HepG2 (cell line): ENCODE measurements around the gene TUT4. TPM values are rescaled to one million over a fixed set of nuclear protein-coding genes. Genes with fewer than 3 reads are reported as not detected.

Experiments used
- ATAC-seq: fragments of 200-7000 bp; cut with Tn5 transposase; 3 replicates; pipeline ENCODE4 v1.9.1; 2020; ENCODE audit warnings: mild to moderate bottlenecking, moderate library complexity
- BruUV-seq: library from RNA; stranded (reverse); fragments of 400-500 nt; replicated peaks from 2 replicates; lab custom pipeline; 2021; lab: Mats Ljungman, UMichigan
- CTCF ChIA-PET: fragments of 300-600 bp; formaldehyde crosslinking; extraction: SDS; loops from one replicate; lab custom pipeline; 2021; ENCODE audit warnings: low total read pairs, inconsistent platforms, low intra/inter-chr PET ratio; lab: Yijun Ruan, JAX
- POLR2A ChIA-PET: fragments of 350-600 bp; sonication (Branson Sonifier 250); formaldehyde crosslinking; loops from one replicate; lab custom pipeline; 2020; ENCODE audit warnings: antibody characterized with exemption, inconsistent platforms; lab: Yijun Ruan, JAX
- DNase-seq: peaks from one replicate; pipeline ENCODE4 v3.0.0-alpha.2; 2015; ENCODE audit warnings: low spot score
- FAIRE-seq: peaks from 3 replicates; lab custom pipeline; 2011; peaks lifted over from hg19 to GRCh38; lab: Jason Lieb, UNC
- H2AFZ ChIP-seq: one replicate; pipeline ENCODE4 v1.6.1; 2011; ENCODE audit warnings: low read length, inconsistent platforms
- H3K27ac ChIP-seq: fragments of 300-600 bp; 3 replicates; pipeline ENCODE4 v1.8.0; 2011; ENCODE audit warnings: mixed run types, mild to moderate bottlenecking, mixed read lengths, low read length, inconsistent platforms; ENCODE audit not compliant: insufficient read depth; ENCODE audit errors: extremely low read length
- H3K27me3 ChIP-seq, 2 experiments: fragments of 200-600 bp in 1 of 2; 2 replicates in 1 of 2; 3 replicates in 1 of 2; pipeline versions ENCODE4 v1.6.0 to v1.8.0; 2011; ENCODE audit warnings: low read length in 2 of 2, mild to moderate bottlenecking in 2 of 2, moderate library complexity in 2 of 2, inconsistent platforms in 1 of 2; ENCODE audit not compliant: insufficient read depth in 2 of 2, control insufficient read depth in 1 of 2
- H3K36me3 ChIP-seq, 2 experiments: fragments of 200-600 bp in 1 of 2; replicated peaks in 1 of 2; 2 replicates in 1 of 2; 3 replicates in 1 of 2; pipeline versions ENCODE4 v1.5.1 to v1.8.0; 2011; ENCODE audit warnings: low read length in 2 of 2, inconsistent platforms in 1 of 2; ENCODE audit not compliant: insufficient read depth in 2 of 2, control insufficient read depth in 1 of 2
- H3K4me1 ChIP-seq: 2 replicates; pipeline ENCODE4 v1.5.1; 2012; ENCODE audit warnings: low read length, inconsistent platforms; ENCODE audit not compliant: insufficient read depth
- H3K4me2 ChIP-seq: 2 replicates; pipeline ENCODE4 v1.6.0; 2011; ENCODE audit warnings: low read depth, low read length, inconsistent platforms
- H3K4me3 ChIP-seq, 3 experiments: fragments of 200-600 bp in 1 of 3; sonication (generic), shearing (Covaris generic) in 1 of 3; replicated peaks in 1 of 3; 2 replicates each; pipeline ENCODE4 v1.5.1; 2011 to 2016; ENCODE audit warnings: low read length in 3 of 3, inconsistent platforms in 2 of 3, low read depth in 2 of 3, mild to moderate bottlenecking in 2 of 3, control low read depth in 1 of 3, mixed read lengths in 1 of 3; ENCODE audit not compliant: insufficient read depth in 1 of 3
- H3K79me2 ChIP-seq: one replicate; pipeline ENCODE4 v1.6.1; 2011; ENCODE audit warnings: low read length, inconsistent platforms; ENCODE audit not compliant: insufficient read depth
- H3K9ac ChIP-seq: 2 replicates; pipeline ENCODE4 v1.6.0; 2011; ENCODE audit warnings: mild to moderate bottlenecking, low read depth, low read length, inconsistent platforms; ENCODE audit not compliant: insufficient read depth
- H3K9me3 ChIP-seq: 2 replicates; pipeline ENCODE4 v1.5.1; 2012; ENCODE audit warnings: mild to moderate bottlenecking, low read length
- H4K20me1 ChIP-seq: 2 replicates; pipeline ENCODE4 v1.6.0; 2011; ENCODE audit warnings: inconsistent platforms, mild to moderate bottlenecking, low read length, moderate library complexity; ENCODE audit not compliant: insufficient read depth
- CBX1 ChIP-seq: IDR thresholded peaks from one replicate; pipeline ENCODE4 v1.6.1; 2016; ENCODE audit warnings: antibody characterized with exemption, low read depth
- ETS1 ChIP-seq: sonication (generic); formaldehyde crosslinking; IDR thresholded peaks from 2 replicates; pipeline ENCODE4 v1.4.0; 2020; ENCODE audit warnings: missing genetic modification reagents
- GPN1 ChIP-seq: sonication (generic); formaldehyde crosslinking; IDR thresholded peaks from 2 replicates; pipeline ENCODE4 v1.5.1; 2020; ENCODE audit warnings: missing genetic modification reagents, borderline replicate concordance
- HES4 ChIP-seq: sonication (generic); formaldehyde crosslinking; IDR thresholded peaks from 2 replicates; pipeline ENCODE4 v1.9.0; 2021; ENCODE audit warnings: mild to moderate bottlenecking, missing genetic modification reagents, borderline replicate concordance
- HIVEP1 ChIP-seq: sonication (generic); formaldehyde crosslinking; IDR thresholded peaks from 2 replicates; pipeline ENCODE4 v1.4.0; 2020; ENCODE audit warnings: mild to moderate bottlenecking, missing genetic modification reagents
- KDM1A ChIP-seq: IDR thresholded peaks from 2 replicates; pipeline ENCODE4 v1.6.1; 2016; ENCODE audit warnings: missing compliant biosample characterization
- KLF11 ChIP-seq: IDR thresholded peaks from 2 replicates; pipeline ENCODE4 v1.6.1; 2016; ENCODE audit warnings: missing compliant biosample characterization
- KLF13 ChIP-seq: sonication (generic); formaldehyde crosslinking; IDR thresholded peaks from 2 replicates; pipeline ENCODE4 v1.4.0; 2020; ENCODE audit warnings: mild to moderate bottlenecking, missing genetic modification reagents
- MXD3 ChIP-seq: IDR thresholded peaks from 2 replicates; pipeline ENCODE4 v1.6.1; 2016; ENCODE audit warnings: mild to moderate bottlenecking, missing biosample characterization, missing genetic modification reagents
- NFRKB ChIP-seq: fragments of 450-650 bp; IDR thresholded peaks from 2 replicates; pipeline ENCODE4 v1.6.1; 2017
- NR3C1 ChIP-seq: sonication (generic); formaldehyde crosslinking; IDR thresholded peaks from 2 replicates; pipeline ENCODE4 v1.4.0; 2020; ENCODE audit warnings: missing genetic modification reagents
- SNAPC2 ChIP-seq: sonication (generic); formaldehyde crosslinking; IDR thresholded peaks from 2 replicates; pipeline ENCODE4 v1.8.1; 2022; ENCODE audit warnings: mild to moderate bottlenecking, missing genetic modification reagents
- TSC22D2 ChIP-seq: sonication (generic); formaldehyde crosslinking; IDR thresholded peaks from 2 replicates; pipeline ENCODE4 v1.5.1; 2020; ENCODE audit warnings: missing genetic modification reagents, mild to moderate bottlenecking, borderline replicate concordance
- ZFP82 ChIP-seq: sonication (generic); formaldehyde crosslinking; IDR thresholded peaks from 2 replicates; pipeline ENCODE4 v1.5.1; 2020; ENCODE audit warnings: mild to moderate bottlenecking, missing genetic modification reagents, borderline replicate concordance
- ZNF329 ChIP-seq: sonication (generic); formaldehyde crosslinking; IDR thresholded peaks from 2 replicates; pipeline ENCODE4 v1.9.0; 2021; ENCODE audit warnings: low read depth, mild to moderate bottlenecking, missing genetic modification reagents
- ZNF362 ChIP-seq: sonication (generic); formaldehyde crosslinking; IDR thresholded peaks from 2 replicates; pipeline ENCODE4 v1.4.0; 2020; ENCODE audit warnings: missing genetic modification reagents, mild to moderate bottlenecking, borderline replicate concordance
- ZNF430 ChIP-seq: sonication (generic); formaldehyde crosslinking; IDR thresholded peaks from 2 replicates; pipeline ENCODE4 v1.9.0; 2021; ENCODE audit warnings: mild to moderate bottlenecking, missing genetic modification reagents
- ZNF432 ChIP-seq: sonication (generic); formaldehyde crosslinking; IDR thresholded peaks from 2 replicates; pipeline ENCODE4 v1.5.0; 2020; ENCODE audit warnings: missing genetic modification reagents, mild to moderate bottlenecking, borderline replicate concordance
- ZNF792 ChIP-seq: IDR thresholded peaks from 2 replicates; pipeline ENCODE4 v1.6.1; 2016
- WGBS: methylation state at CpG from one replicate; pipeline ENCODE4 v1.1.6; 2017; ENCODE audit warnings: low lambda C conversion rate; 5-methylcytosine and 5-hydroxymethylcytosine counted together
- in situ Hi-C: cut with HindIII; loops from 2 replicates; pipeline ENCODE4 v1.10.0; 2017; ENCODE audit warnings: low pct_unique_long_range_greater_than_20kb; ENCODE audit not compliant: extremely low pct_ligation_motif_present
- intact Hi-C: fragments of 100-400 bp; cut with micrococcal nuclease; formaldehyde crosslinking; loops from one replicate; pipeline ENCODE4 v1.10.0; 2022; ENCODE audit not compliant: unreplicated experiment
- polyA plus RNA-seq, 8 experiments: library from polyadenylated mRNA; depleted of rRNA in 3 of 8; stranded (reverse) in 7 of 8; unstranded in 1 of 8; fragments of >200 nt; fragmentation: Illumina TruSeq in 4 of 8; extraction: Trizol in 4 of 8; gene quantifications; 2 replicates each; pipeline versions ENCODE4 v1.2.1 to v1.2.3, GENCODE V29; 2011 to 2016; ENCODE audit warnings: low read depth in 4 of 8, missing spikeins in 1 of 8, mixed read lengths in 1 of 8; ENCODE audit not compliant: insufficient read depth in 1 of 8
- total RNA-seq, 5 experiments: library from RNA; depleted of rRNA; stranded (reverse); fragments of >200 nt; fragmentation: Illumina TruSeq; extraction: Trizol; gene quantifications; 2 replicates each; pipeline ENCODE4 v1.2.3, GENCODE V29; 2016; ENCODE audit warnings: low read depth in 1 of 5
- TF ChIP-seq, protein P1 (sequence below): sonication (generic); formaldehyde crosslinking; IDR thresholded peaks from 2 replicates; pipeline ENCODE4 v1.5.0; 2020; ENCODE audit warnings: missing genetic modification reagents, mild to moderate bottlenecking, borderline replicate concordance

TUT4 gene
- total and polyA plus RNA-seq, 2 of the 13 experiments (the other 11 are each of a cell fraction or from before 2014, with no cell fraction given) = 44.7 to 53.5 TPM

DNA sequence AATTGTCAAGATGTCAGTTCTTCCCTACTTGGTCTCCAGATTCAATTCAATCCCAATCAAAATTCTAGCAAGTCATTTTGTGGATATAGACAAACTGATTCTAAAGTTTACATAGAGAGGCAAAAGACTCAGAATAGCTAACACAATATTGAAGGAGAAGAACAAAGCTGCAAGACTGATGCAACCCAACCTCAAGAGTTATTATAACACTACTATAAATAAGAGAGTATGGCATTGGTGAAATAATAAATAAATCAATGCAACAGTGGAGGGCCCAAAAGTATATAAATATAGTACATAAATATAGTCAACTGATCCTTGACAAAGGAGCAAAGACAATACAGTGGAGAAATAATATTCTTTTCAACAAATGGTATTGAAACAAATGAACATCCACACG lies 98.8 kb downstream of the TUT4 start (continued):
- TF ChIP-seq ETS1 (no peak), ZNF329 (CRISPR knock-in tag) (no peak), ZFP82 (CRISPR knock-in tag) (no peak)

- in situ Hi-C loops (no loop called here), intact Hi-C loops (no loop called here)
- Histone ChIP-seq H4K20me1 (no peaks in the 10 kb centered on the region), H3K4me3 (no peak overlapping the region), H3K9ac (no peak overlapping the region), H3K79me2 (no peaks in the 10 kb centered on the region), H2AFZ (no peak overlapping the region), H3K27me3 (no peaks in the 10 kb centered on the region), H3K4me2 (no peak overlapping the region), H3K9me3 (no peaks in the 10 kb centered on the region), H3K36me3 (peaks cover 5 to 31% of the 10 kb centered on the region in 2 experiments; a peak in 4 of 5 replicates), H3K27ac (no peak overlapping the region), H3K4me1 (no peaks in the 10 kb centered on the region)
- FAIRE-seq = no peak
- no TSS peak for BruUV-seq
- DNase-seq = no peak
- ChIA-PET POLR2A (no interaction called here), CTCF (no interaction called here)
- no peak for ATAC-seq
- TF ChIP-seq NFRKB = no peak
- no peak for TF ChIP-seq HES4 (CRISPR knock-in tag)
- TF ChIP-seq ZNF362 (CRISPR knock-in tag) = no peak
- no peak for TF ChIP-seq SNAPC2
- TF ChIP-seq KLF13 (CRISPR knock-in tag) = no peak
- no peak for TF ChIP-seq MXD3 (CRISPR knock-in tag)
- TF ChIP-seq, protein P1, sequence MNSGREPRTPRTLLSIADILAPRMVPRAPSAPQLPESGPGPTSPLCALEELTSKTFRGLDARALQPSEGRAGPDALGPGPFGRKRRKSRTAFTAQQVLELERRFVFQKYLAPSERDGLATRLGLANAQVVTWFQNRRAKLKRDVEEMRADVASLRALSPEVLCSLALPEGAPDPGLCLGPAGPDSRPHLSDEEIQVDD (CRISPR knock-in tag) = no peak
- no peak for TF ChIP-seq ZNF432 (CRISPR knock-in tag)
- TF ChIP-seq ZNF430 = no peak
- no peak for TF ChIP-seq NR3C1 (CRISPR knock-in tag)
- TF ChIP-seq KLF11 (CRISPR knock-in tag) = no peak
- no peak for TF ChIP-seq ZNF792
- no peak for TF ChIP-seq KDM1A (CRISPR knock-in tag)
- TF ChIP-seq GPN1 (CRISPR knock-in tag) = no peak
- no peak for TF ChIP-seq TSC22D2 (CRISPR knock-in tag)
- TF ChIP-seq CBX1 = no peak
- no peak for TF ChIP-seq HIVEP1 (CRISPR knock-in tag)
- WGBS = 94% methylated on average over 2 of the region's 2 CpGs
Measured at GRCh38 chr1:52444463-52444862, 108.4 kb downstream of the TUT4 start.
